IMR-90 (cell line): ENCODE measurements around the gene TAGLN. TPM values are rescaled to one million over a fixed set of nuclear protein-coding genes. Genes with fewer than 3 reads are reported as not detected.

Source experiments
- ATAC-seq: fragments of 200-7000 bp; cut with Tn5 transposase; 2 replicates; pipeline ENCODE4 v1.9.1; 2020; ENCODE audit warnings: low read depth, mild to moderate bottlenecking, moderate library complexity
- BruUV-seq: library from RNA; stranded (reverse); fragments of 400-500 nt; replicated peaks from 2 replicates; lab custom pipeline; 2021; lab: Mats Ljungman, UMichigan
- CTCF ChIA-PET: fragments of 300-600 bp; formaldehyde crosslinking; extraction: SDS; loops from one replicate; lab custom pipeline; 2021; ENCODE audit warnings: antibody characterized with exemption; lab: Yijun Ruan, JAX
- POLR2A ChIA-PET: fragments of 300-600 bp; sonication (Branson Sonifier 250); formaldehyde crosslinking; loops from one replicate; lab custom pipeline; 2022; ENCODE audit warnings: antibody characterized with exemption; ENCODE audit not compliant: unreplicated experiment; lab: Charles Lee
- DNase-seq: peaks from one replicate; pipeline ENCODE4 v3.0.0; 2013
- H2AFZ ChIP-seq: replicated peaks from 2 replicates; pipeline ENCODE3; 2013; ENCODE audit warnings: low read length, mild to moderate bottlenecking; ENCODE audit not compliant: poor library complexity
- H2AK5ac ChIP-seq: 2 replicates; pipeline ENCODE4 v1.6.1; 2013; ENCODE audit warnings: low read depth, low read length, inconsistent platforms
- H2AK9ac ChIP-seq: replicated peaks from 2 replicates; pipeline ENCODE3; 2013; ENCODE audit warnings: mild to moderate bottlenecking, low read depth, low read length, moderate library complexity; ENCODE audit not compliant: poor library complexity
- H2BK120ac ChIP-seq: 2 replicates; pipeline ENCODE4 v1.6.1; 2013; ENCODE audit warnings: low read depth, low read length, inconsistent platforms
- H2BK15ac ChIP-seq: 3 replicates; pipeline ENCODE4 v1.6.1; 2013; ENCODE audit warnings: low read depth, low read length, inconsistent platforms
- H2BK20ac ChIP-seq: 2 replicates; pipeline ENCODE4 v1.6.1; 2013; ENCODE audit warnings: low read depth, mild to moderate bottlenecking, inconsistent platforms, low read length, moderate library complexity
- H2BK5ac ChIP-seq: 2 replicates; pipeline ENCODE4 v1.6.1; 2013; ENCODE audit warnings: mild to moderate bottlenecking, low read depth, low read length, inconsistent platforms; ENCODE audit not compliant: poor library complexity, severe bottlenecking
- H3K14ac ChIP-seq: replicated peaks from 2 replicates; pipeline ENCODE4 v1.6.1; 2013; ENCODE audit warnings: low read depth, low read length, inconsistent platforms
- H3K18ac ChIP-seq: 2 replicates; pipeline ENCODE4 v1.6.1; 2013; ENCODE audit warnings: low read depth, low read length, control low read depth
- H3K23ac ChIP-seq: 2 replicates; pipeline ENCODE4 v1.6.1; 2013; ENCODE audit warnings: low read depth, low read length, inconsistent platforms
- H3K27ac ChIP-seq: 2 replicates; pipeline ENCODE4 v1.5.1; 2013; ENCODE audit warnings: mild to moderate bottlenecking, control low read depth, low read length; ENCODE audit not compliant: insufficient read depth
- H3K27me3 ChIP-seq: 2 replicates; pipeline ENCODE4 v1.6.1; 2013; ENCODE audit warnings: low read length; ENCODE audit not compliant: control insufficient read depth, insufficient read depth
- H3K36me3 ChIP-seq: 2 replicates; pipeline ENCODE4 v1.6.1; 2013; ENCODE audit warnings: low read length, mixed read lengths; ENCODE audit not compliant: control insufficient read depth, insufficient read depth
- H3K4ac ChIP-seq: 2 replicates; pipeline ENCODE4 v1.6.1; 2013; ENCODE audit warnings: low read depth, low read length, inconsistent platforms
- H3K4me1 ChIP-seq: 2 replicates; pipeline ENCODE4 v1.6.1; 2013; ENCODE audit warnings: low read length, mixed read lengths; ENCODE audit not compliant: control insufficient read depth, insufficient read depth
- H3K4me2 ChIP-seq: 2 replicates; pipeline ENCODE4 v1.6.1; 2013; ENCODE audit warnings: low read depth, mild to moderate bottlenecking, control low read depth, low read length, moderate library complexity
- H3K4me3 ChIP-seq: 2 replicates; pipeline ENCODE4 v1.5.1; 2013; ENCODE audit warnings: low read depth, mild to moderate bottlenecking, control low read depth, low read length, moderate library complexity; ENCODE audit not compliant: insufficient read depth
- H3K56ac ChIP-seq: 2 replicates; pipeline ENCODE4 v1.6.1; 2013; ENCODE audit warnings: low read length, inconsistent platforms; ENCODE audit not compliant: insufficient read depth; ENCODE audit errors: extremely low read depth
- H3K79me1 ChIP-seq, 2 experiments: 2 replicates each; pipeline ENCODE4 v1.6.1; 2013; ENCODE audit warnings: low read length in 2 of 2, inconsistent platforms in 1 of 2, low read depth in 1 of 2
- H3K9ac ChIP-seq: 2 replicates; pipeline ENCODE4 v1.6.1; 2013; ENCODE audit warnings: low read depth, low read length, control low read depth
- H3K9me1 ChIP-seq: 2 replicates; pipeline ENCODE4 v1.6.1; 2013; ENCODE audit warnings: low read length, inconsistent platforms; ENCODE audit not compliant: insufficient read depth
- H3K9me3 ChIP-seq: 2 replicates; pipeline ENCODE4 v1.6.1; 2013; ENCODE audit warnings: low read length; ENCODE audit not compliant: control insufficient read depth, insufficient read depth
- H4K20me1 ChIP-seq: 2 replicates; pipeline ENCODE4 v1.6.1; 2013; ENCODE audit warnings: low read length, inconsistent platforms; ENCODE audit not compliant: insufficient read depth
- H4K5ac ChIP-seq: 2 replicates; pipeline ENCODE4 v1.6.1; 2013; ENCODE audit warnings: mild to moderate bottlenecking, low read depth, low read length, control low read depth
- H4K8ac ChIP-seq, 2 experiments: 2 replicates each; pipeline ENCODE4 v1.6.1; 2013; ENCODE audit warnings: low read depth in 2 of 2, low read length in 2 of 2, control low read depth in 1 of 2, inconsistent platforms in 1 of 2
- H4K91ac ChIP-seq: 2 replicates; pipeline ENCODE4 v1.6.1; 2013; ENCODE audit warnings: low read depth, low read length, inconsistent platforms; ENCODE audit not compliant: insufficient read depth
- POLR2A ChIP-seq: IDR thresholded peaks from 2 replicates; pipeline ENCODE4 v1.6.1; 2012; ENCODE audit warnings: mild to moderate bottlenecking, low read depth, low read length
- USF2 ChIP-seq: fragments of 150-350 bp; IDR thresholded peaks from 2 replicates; pipeline ENCODE4 v1.6.1; 2017; ENCODE audit warnings: mild to moderate bottlenecking, antibody characterized with exemption, low read length, low read depth
- WGBS, 2 experiments: methylation state at CpG; one replicate each; pipeline versions ENCODE4 v1.1.5 to v1.1.7; 2013; ENCODE audit warnings: missing lambda C conversion rate in 2 of 2; ENCODE audit not compliant: insufficient read length in 1 of 2; ENCODE audit errors: extremely low coverage in 2 of 2; 5-methylcytosine and 5-hydroxymethylcytosine counted together
- dilution Hi-C: fragments of 300-500 bp; cut with HindIII; formaldehyde crosslinking; loops from one replicate; pipeline ENCODE4 v1.14.3; 2018; ENCODE audit warnings: low sequenced_read_pairs; ENCODE audit not compliant: unreplicated experiment
- in situ Hi-C: fragments of 300-500 bp; cut with MboI; formaldehyde crosslinking; loops from 3 replicates; pipeline ENCODE4 v1.14.3; 2019; ENCODE audit warnings: low sequenced_read_pairs, inconsistent platforms, mixed read lengths
- intact Hi-C: fragments of 100-400 bp; cut with micrococcal nuclease; formaldehyde crosslinking; loops from 2 replicates; pipeline ENCODE4 v1.10.0; 2022
- polyA plus RNA-seq, 3 experiments: library from polyadenylated mRNA; depleted of rRNA; stranded (reverse); fragments of >200 nt; gene quantifications; 2 replicates each; pipeline ENCODE4 v1.2.3, GENCODE V29; 2012; ENCODE audit warnings: low replicate concordance in 1 of 3
- total RNA-seq: library from RNA; depleted of rRNA; stranded (reverse); fragments of >200 nt; gene quantifications from 2 replicates; pipeline ENCODE4 v1.2.3, GENCODE V29; 2012

TAGLN gene
- total and polyA plus RNA-seq, 2 of the 4 experiments (the other 2 are of a cell fraction) = 2,558 to 3,760 TPM

- BruUV-seq = no TSS peak
- TF ChIP-seq POLR2A (peak; percentile 3; the same call in 1 of the 2 replicates), USF2 (no peak)
- Histone ChIP-seq H2BK120ac (no peak overlapping the region), H3K56ac (no peak overlapping the region), H3K18ac (no peak overlapping the region), H2BK15ac (no peak overlapping the region), H3K4ac (peak overlapping the region; percentile 100; the same call in 1 of the 2 replicates), H2AK5ac (peak overlapping the region; percentile 100; the same call in 1 of the 2 replicates), H4K91ac (peak overlapping the region; percentile 100; the same call in 1 of the 2 replicates), H2BK5ac (no peak overlapping the region), H3K79me1 (peaks cover 10 to 35% of the 10 kb centered on the region in 2 experiments; a peak in 3 of 4 replicates), H2BK20ac (no peak overlapping the region), H4K20me1 (peaks cover 24% of the 10 kb centered on the region), H3K4me1 (peaks cover 23% of the 10 kb centered on the region), H3K4me2 (no peak overlapping the region), H3K4me3 (no peak overlapping the region), H3K27me3 (no peaks in the 10 kb centered on the region), H3K9ac (no peak overlapping the region), H3K14ac (no peak overlapping the region), H3K36me3 (peaks cover 31% of the 10 kb centered on the region), H3K27ac (no peak overlapping the region), H2AK9ac (no peak overlapping the region), H4K5ac (no peak overlapping the region), H4K8ac (no peak overlapping the region; a peak in 2 of 4 replicates), H3K9me3 (no peaks in the 10 kb centered on the region), H2AFZ (no peak overlapping the region), H3K9me1 (peaks cover 9% of the 10 kb centered on the region), H3K23ac (no peak overlapping the region)
- ATAC-seq = no peak
- WGBS, 2 experiments = 94% methylated on average over 3 of the region's 7 CpGs; no CpG with 5 or more reads in 1 of the 2 experiments
- intact Hi-C loops (no loop called here), in situ Hi-C loops (no loop called here), dilution Hi-C loops (no loop called here)
- no peak for DNase-seq
- ChIA-PET POLR2A (interaction anchor here (0.5 kb wide), 1 partner anchor 53 kb away, joined by 7 read pairs; no protein-coding TSS in a partner anchor), CTCF (interaction anchor here (1.0 kb wide), 1 partner anchor 33 kb away, joined by 4 read pairs; no protein-coding TSS in a partner anchor)
These were observed 2.2 kb upstream of the TAGLN start for GRCh38 chr11:117197006-117197405.
